ENCODE results near the gene SHISA9.

Gene SHISA9

DNA sequence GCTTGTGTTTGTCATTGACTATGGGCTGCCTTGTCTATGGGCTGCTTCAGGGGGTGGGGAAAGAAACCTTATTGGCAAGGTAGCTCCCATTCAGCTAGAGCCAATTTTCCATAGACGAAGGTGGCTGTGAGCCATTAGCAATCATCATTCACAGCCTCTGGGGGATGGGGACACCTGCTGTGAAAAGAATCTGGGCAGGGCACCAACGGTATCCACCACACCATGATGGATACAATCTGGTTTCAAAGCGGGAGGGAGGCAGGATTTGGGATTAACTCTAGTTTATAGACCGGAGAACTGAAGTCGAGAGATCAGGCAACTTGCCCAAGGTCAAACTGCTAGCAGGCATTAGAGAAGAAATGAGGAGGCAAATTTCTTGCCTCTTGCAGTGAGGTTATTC lies 182.3 kb downstream of the SHISA9 start:
- no peak for DNase-seq

DNA sequence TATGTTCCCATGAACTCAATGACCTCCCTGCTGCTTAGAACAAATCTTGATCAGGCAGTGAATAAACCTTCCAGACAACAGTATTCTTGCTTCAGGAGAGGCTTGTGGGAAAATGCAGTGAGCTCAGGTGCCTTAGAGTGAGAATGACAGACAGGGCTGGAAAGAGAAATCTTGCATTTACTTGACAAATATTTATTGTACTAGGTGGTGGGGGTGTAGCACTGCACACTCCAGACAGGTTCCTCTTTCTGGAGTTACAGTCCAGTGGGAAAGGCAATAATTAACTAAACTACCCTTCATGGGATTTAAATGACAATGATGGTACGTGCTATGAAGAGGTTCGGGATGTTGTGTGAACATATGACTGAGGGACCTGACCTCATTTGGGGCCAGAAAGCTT lies 182.9 kb downstream of the SHISA9 start:
- no peak for DNase-seq

DNA sequence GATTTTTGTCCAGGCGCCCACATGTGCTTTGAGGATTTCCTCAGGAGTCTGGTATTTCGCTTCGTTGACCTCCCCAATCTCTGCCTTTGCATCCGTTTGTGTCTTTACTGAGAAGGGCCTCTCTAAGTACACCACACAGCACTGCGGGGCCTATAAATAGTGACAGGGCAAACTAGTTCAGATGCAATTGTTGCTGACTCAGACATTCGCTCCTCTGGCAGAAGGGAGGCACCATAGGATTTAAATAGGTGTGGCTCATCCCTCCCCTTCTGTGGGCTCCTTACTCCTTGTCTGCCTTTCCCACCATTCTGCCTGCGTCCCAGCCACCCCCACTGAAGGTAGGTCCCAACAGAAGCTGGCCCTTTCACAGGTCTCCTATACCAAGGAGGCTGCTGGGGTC lies 192.3 kb downstream of the SHISA9 start:
- DNase-seq, result no peak

DNA sequence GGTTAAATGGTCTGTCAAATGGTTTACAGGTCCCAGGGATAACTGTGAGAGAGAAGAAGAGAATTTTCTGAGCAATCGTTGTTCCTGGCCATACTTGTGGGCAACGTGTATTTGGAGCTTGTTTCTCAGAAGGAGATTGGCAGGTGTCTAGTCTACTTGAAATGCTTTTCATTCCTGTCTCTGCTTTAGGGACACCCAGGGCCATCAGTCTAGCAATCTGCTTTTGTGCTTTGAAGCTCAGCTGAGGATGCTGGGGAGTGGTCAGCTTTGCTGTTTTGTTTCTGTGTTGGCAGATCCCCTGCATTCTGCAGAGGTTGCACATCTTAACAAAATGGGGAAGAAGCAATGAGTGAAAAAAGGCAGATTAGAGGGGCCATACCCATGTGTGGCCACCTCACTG lies 193.7 kb downstream of the SHISA9 start:
- no peak for DNase-seq

DNA sequence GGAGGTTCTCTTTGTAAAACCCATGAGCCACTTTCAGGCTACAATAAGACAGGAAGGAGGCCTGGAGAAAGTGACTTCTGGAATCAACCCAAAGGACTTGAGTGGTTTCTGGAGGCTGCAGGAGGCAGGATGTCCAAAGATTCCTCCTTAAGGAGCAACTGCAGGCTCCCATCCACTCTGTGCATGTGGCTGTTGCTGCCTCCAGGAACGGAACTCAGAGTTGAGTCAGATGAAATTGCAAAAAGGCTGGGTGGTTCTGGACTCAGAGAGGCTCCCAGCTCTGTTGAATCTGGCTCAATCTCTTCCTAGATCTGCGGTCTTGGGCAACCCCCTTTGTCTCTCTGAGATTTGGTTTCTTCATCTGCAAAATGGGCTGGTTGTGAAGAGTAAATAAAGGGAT lies 197.1 kb downstream of the SHISA9 start:
- no peak for DNase-seq

DNA sequence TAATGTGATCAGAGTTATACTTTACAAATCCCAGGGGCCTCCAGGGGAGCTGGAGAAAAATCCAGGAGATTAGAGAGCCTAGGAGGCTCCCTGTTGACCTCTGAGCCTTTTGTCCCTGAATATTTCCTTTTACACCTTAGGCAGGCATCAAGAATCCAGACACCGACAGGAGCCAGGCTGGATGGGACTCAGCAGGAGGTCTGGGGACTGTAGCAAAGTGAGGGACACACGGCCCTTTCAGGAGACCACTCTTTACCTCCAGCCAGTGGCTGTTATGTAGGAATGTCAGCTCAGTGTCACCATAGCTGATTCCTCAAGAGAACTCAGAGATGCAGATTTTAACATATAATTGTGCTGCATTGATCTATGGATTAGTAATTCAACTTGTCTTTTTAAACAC lies 198.4 kb downstream of the SHISA9 start:
- DNase-seq, result no peak

DNA sequence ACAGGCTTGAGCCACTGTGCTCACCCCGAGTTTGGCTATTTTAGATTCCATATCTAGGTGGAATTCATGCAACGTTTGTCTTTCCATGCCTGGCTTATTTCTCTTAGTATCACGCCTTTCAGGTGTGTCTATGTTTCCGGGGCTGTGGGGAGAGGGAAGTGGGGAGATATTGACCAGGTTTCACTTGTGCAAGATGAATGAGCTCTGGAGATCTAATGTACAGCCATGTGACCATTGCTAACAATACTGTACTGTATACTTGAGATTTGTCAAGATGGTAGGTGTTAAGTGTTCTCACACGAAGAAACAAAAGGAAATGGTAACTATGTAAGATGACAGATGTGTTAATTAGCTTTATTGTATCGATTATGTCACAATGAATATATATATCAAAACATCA lies 199.6 kb downstream of the SHISA9 start:
- DNase-seq, result no peak

DNA sequence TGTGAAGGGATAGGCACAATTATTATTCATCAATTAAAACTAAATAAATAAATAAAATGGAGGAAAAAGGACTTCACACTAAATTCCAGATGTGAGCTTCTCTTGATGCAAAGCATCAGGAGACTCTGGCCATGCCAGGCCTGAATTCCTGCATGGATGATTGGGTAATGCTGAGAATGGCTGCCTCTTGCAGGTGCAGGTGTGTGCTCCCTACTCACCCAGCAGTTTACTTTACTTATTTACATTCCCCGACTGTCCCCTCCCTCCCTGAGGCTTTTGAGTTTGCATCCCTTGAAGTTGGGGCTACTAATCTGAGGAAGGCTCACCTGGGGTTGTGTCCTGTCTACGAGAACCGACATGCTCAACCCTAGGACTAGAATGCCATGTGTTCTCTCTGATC lies 200.4 kb downstream of the SHISA9 start:
- no peak for DNase-seq

DNA sequence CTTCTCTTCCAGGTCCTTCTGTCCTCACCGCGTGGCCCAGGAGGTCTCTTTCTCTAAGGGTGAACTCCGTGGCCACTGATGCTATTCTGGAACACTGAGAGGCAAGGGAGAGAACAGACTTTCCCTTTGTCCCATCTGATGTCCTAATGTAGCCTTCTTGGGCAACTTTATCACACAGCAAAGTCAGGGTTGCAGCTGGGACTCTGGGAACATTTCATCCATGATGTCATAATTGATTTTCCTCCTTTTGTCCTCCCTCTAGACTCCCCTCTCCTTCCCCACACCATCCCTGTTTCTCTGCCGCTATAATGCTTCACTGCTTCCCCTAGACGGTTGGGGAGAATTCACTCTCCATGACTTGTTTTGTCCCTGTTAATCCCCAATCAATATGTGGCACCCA lies 201.0 kb downstream of the SHISA9 start:
- no peak for DNase-seq

DNA sequence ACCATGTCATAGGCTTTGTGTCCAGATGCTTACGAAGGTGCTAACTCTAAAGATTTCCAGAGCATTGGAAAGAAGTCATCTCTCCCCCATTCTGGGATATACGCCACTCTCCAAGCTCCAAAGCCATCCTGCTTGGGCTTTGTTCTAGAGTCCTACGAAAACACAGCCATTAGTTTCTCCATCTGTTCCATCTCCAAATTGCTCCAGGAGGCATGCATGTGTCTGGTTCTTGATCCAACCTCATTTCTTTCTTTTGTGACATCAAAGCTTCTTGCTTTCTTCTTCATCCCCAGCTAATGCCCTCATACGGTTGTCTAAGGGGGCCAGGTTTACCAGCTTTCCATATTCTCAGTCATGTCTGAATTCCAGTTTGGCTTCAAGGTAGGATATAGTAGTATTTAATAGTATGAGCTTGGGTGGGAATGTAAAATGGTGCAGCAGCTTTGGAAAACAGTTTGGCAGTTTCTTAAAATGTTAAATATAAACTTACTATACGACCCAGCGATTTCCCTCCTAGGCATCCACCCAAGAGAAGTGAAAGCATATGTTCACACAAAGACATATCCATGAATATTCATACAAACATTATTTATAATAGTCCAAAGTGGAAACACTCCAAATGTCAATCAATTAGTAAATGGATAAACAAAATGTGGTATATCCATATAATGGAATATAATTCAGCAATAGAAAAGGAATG lies 202.6 kb downstream of the SHISA9 start:
- DNase-seq, result no peak

DNA sequence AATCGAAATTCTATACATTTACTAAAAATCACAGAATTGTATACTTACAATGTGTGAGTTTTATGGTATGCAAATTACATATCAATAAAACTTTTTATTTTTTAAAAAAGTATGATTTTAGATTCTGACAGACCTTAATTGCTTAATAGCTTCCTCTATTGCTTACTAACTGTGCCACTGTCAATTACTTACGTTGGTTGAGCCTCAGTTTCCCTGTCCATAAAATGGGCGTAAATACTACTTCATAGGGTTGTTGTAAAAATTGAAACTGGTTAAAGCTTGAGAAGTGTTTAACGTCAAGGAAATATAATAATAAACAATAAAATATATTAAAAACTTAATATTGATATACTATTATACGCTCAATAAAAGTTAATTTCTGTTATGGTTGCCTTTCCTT lies 203.4 kb downstream of the SHISA9 start:
- DNase-seq, result no peak

DNA sequence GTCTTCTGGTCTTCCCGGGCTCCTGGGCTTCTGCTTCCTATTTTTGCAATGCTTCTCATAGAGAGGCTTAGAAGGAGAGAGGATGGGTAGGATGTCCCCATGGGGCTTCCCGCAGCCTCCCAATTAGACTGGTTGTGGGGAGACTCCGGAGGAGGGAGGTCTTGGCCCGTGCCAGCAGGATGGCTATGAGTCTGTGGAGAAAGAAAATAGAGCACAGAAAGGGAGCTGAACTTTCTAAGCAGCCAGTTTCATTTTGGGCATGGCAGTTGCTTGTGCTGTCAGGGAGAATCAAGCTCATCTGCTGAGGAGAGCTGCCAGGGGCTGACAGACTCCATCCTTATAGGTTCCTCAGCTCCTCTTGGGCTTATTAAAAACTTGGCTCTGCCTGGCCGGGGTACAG lies 204.0 kb downstream of the SHISA9 start:
- no peak for DNase-seq

DNA sequence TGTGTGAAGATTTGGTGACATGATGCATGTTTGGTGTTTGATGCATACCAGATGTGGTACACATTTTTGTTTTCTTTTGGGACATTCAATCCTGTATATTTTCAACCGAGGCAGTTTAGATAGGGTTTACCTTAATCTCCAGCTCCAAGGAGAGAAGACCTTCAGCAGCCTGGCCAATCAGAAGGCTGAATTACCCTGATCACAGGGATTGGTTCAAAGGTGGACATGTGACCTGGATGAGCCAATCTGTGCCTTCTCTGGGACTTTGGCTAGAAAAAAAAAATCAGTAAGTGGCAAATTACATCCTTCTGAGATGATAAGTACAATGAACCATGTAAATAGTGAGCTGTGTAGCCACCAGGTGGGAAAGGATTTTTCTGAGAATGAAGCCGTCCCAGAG lies 205.1 kb downstream of the SHISA9 start:
- DNase-seq, result no peak

DNA sequence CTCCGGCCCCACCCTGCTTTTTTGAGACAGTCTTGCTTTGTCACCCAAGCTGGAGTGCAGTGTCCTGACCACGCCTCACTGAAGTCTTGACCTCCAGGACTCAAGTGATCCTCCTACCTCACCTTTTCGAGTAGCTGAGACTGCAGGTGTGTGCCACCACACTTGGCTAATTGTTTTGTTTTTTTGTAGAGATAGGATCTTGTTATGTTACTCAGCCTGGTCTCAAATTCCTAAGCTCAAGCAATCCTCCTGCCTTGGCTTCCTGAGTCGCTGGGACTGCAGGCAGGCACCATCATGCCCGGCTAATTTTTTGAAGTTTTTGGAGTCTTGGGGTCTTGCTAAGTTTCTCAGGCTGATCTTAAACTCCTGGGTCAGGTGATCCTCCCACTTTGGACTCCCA lies 206.7 kb downstream of the SHISA9 start:
- no peak for DNase-seq

DNA sequence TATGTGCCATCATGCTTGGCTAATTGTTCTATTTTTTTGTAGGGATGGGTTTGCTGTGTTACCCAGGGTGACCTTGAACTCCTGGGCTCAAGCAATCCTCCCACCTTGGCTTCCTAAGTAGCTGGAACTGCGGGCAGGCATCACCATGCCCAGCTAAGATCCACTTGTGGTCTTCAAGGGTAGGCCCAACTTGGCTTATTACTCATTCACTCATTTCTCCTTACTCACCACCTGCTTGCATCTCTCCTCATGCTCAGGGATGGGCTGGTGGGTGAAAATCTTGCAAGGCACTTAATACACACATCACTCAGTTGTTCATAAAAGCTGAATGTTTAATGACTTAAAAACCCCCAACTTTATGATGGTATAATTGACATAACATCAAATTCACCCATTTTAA lies 207.8 kb downstream of the SHISA9 start:
- no peak for DNase-seq

DNA sequence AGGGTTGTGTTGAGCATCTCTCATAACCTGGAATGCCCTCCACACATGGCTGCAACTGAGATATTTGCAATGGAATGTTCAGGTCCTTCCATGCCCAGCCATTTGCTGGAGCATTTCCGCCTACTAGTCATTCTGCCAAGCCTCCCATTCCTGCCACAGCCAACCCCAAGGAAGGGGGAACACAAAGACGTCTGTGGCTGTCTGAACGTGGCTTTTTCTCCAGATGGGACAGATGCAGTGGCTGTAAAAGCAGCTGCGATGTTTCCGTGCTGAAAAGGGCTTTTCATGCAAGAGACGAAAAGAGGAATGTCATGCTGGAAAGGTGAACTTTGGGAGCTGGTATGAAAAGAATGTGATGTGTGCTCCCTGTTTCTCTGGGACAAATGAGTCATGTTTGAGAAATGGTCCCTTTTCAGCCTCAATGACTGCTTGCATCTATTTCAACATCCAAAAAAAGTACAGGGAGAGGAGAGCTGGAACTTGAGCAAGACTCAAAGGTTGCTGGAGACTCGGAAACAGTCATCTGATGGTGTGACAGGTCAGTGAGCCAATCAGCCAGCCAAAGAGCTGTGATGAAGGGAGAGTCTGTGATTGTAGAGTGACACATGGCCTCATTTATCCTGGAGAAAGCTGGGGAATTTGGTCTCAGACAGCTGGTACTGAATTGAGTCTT lies 208.9 kb downstream of the SHISA9 start:
- DNase-seq, result no peak

DNA sequence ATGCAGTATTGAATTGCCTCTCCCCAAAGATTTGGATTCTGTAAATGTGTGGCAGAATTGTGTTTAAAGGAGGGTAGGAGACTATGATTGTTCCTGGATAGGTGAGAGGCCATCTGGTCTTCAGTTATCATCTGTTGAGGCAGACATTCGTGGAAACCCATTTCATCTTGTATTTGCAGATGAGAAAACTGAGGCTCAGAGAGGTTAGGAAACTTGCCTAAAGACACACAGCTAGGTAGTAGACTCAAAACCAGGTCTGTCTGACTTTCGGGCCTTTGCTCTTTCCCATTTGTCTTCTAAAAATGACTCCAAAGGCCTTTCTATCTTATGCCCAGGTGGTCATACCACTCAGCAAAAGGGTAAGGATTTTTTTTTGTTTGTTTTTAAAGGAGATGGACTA lies 210.3 kb downstream of the SHISA9 start:
- no peak for DNase-seq

DNA sequence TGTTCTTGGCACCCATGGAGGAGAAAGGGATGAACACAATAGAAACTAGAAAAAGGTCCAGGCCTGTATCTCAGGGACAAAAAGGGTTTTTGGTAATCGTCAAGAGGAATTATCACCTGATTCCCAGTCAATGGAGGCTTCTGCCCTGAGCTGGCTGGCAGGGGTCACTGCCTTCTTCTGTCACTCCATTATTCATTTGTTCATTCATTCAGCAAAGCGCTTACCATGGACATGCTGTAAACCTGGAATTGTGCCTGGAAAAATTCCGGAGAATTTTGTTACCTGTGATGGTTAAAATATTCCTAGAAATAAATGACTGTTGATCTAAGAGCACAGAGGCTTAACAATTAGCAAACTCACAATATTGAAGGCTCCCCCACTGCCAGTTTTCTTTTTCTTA lies 212.3 kb downstream of the SHISA9 start:
- DNase-seq, result no peak

DNA sequence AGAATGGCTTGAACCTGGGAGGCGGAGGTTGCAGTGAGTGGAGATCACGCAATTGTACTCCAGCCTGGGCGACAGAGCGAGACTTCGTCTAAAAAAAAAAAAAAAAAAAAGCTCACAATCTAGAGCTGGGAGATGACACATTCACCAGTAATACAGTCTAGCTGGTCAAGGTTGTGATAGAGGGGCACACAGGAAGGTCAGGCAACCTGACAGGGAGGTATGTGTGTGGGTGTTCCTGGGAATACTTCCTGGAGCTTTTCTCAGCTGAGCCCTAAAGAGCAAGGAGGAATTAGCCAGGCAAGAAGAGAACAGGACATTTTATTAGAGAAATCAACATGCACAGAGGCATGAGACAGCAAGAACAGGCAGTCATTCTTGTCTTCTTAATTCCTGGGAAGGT lies 216.7 kb downstream of the SHISA9 start:
- no peak for DNase-seq

DNA sequence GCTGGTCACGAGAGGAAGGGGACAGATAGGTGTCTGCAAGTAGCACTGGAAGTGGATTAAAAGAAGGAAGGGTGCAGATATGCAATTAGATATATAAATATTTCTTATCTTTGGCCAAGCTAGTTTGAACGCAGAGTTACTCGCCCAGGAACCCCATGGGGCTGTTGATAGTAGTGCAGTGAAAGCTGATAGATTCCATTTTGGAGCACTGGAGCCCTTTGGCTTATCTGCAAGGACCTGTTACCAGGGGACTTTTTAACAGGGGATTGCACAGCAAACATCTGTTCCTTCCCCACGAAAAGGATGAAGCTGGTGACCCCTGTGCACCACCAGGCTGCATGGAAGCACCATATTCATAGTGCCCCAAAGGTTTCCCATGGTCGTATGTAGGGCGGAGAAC lies 218.7 kb downstream of the SHISA9 start:
- no peak for DNase-seq

DNA sequence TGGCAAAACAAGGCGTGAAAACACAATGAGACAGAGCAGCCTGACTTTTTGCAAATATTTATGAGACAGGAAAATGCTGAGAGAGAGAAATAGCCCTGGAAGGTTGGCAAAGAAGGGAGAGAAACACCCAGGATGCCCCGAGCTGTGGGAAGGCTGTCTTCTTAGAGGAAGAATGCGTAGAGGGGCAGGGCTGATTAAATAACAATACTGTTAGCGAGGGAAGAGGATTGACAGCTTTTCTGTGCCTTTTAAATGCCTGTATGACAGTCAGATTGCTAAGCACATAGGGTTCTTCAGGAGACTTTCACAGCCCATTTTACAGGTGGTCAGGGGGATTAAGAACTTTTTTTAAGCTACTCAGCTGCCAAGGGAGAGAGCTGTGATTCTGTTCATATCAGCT lies 219.2 kb downstream of the SHISA9 start:
- DNase-seq, result no peak

DNA sequence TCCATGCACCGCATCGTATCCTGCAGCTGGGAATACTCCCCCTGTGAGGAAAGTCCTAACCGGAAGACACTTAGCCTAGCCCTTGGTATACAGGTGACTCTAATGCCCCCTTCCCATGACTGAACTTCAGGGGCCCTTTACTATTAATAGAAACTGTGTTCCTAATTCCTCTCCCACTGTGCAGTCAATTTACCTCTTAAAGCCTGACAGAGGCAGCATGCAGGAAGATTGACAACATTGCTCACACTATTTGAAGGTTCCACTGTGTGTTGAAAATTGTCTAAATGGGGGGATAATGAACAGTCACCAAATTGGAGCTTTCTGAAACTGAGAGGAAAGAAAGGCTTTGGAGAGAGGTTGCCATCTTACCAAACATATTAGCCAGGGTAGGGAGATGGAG lies 222.6 kb downstream of the SHISA9 start:
- DNase-seq, result no peak

DNA sequence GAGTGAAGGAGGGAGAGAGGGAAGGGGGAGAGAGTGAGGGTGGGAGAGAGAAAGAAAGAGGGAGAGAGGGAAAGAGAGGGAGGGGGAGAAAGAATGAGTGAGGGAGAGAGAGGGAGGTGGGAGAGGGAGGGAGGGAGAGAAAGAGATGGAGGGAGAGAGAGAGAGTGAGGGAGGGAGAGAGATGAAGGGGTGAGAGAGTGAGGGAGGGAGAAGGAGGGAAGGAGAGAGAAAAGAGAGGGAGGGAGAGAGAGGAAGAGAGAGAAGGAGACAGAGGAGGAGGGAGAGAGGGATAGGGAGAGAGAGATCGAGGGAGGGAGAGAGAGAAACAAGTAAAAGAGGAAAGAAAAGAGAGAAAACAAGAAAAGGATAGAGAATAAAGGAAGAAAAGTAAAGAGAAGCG lies 225.7 kb downstream of the SHISA9 start:
- no peak for DNase-seq

DNA sequence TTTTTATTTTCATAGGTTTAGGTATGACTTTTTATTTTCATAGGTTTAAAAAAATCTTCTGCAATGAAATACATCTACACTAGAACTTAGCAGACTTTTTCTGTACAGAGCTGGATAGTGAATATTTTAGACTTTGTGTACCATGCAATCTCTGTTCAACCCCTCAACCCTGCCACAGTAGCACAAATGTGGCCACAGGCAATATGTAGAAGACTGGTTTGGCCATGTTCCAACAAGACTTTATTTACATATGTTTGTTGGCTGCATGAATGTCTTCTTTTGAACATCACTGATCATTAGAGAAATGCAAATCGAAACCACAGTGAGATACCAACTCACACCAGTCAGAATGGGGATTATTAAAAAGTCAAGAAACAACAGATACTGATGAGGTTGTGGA lies 229.2 kb downstream of the SHISA9 start:
- no peak for DNase-seq

DNA sequence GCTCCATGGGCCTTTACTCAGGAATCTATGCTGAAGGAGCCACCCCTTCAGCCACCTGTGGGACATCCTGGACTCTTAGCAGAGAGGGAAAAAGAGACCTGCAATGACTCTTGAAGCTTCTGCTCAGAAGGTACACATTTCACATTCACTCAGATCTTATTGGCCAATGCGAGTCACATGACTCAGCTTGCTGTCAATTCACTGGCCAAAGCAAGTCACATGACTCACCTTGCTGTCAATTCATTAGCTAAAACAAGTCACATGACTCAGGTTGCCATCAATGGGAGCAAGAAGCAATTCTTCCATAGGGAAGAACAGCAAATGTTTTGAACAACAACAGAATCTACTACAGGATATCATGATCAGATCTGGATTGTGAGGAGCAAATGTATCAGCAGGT lies 233.4 kb downstream of the SHISA9 start:
- DNase-seq, result no peak

All from NCI-H2171 treated with DMSO at 0.1 percent for 48 hours (cell line).